Measurements from ENCODE around the gene LRCOL1. TPM values are rescaled to one million over a fixed set of nuclear protein-coding genes. Genes with fewer than 3 reads are reported as not detected.

Gene LRCOL1
- total RNA-seq, 2 donors from 2014 or later: 0.68 TPM; not detected in 1

- Histone ChIP-seq H3K4me3 (no peak overlapping the region), H3K27me3 (replicated peaks; ENCODE audit: insufficient read depth) (no peaks in the 10 kb centered on the region), H3K9me3 (no peaks in the 10 kb centered on the region), H3K36me3 (no peaks in the 10 kb centered on the region), H3K27ac (no peak overlapping the region), H3K4me1 (replicated peaks) (no peaks in the 10 kb centered on the region)
- intact Hi-C loops (cut with DNase I): no loop called here
- DNase-seq (ENCODE audit: low spot score): no peak
- TF ChIP-seq POLR2AphosphoS5 (IDR thresholded peaks at IDR 0.05): no peak
- TF ChIP-seq CTCF (IDR thresholded peaks at IDR 0.05): peak in 2 of 4 experiments; percentile 20 to 30
- WGBS: 88% methylated on average over 53 of the region's 53 CpGs
Observed at GRCh38 chr12:132554845-132555630, 55.3 kb downstream of the LRCOL1 start.

Small RNA genes lying within 50 kb of the gene (microRNA-seq; reads per million reads assigned to microRNA genes)
- gene MIR6763: not detected

Small RNA genes lying within 50 kb of the gene (small RNA-seq; reads per million reads assigned to genes)
- gene MIR6763: 0 reads per million in 2 donors

Other genes with a start within 250 kb of the LRCOL1 start
- 10 to 100 TPM; 34.2 to 69.2 TPM for gene FBRSL1, start 120.4 kb downstream of the LRCOL1 start, total RNA-seq
- 1 to 10 TPM in 1 of 2 donors, under 1 TPM in 1; 0.32 to 8.2 TPM for gene P2RX2, start 8.2 kb upstream of the LRCOL1 start, total RNA-seq
- 10 to 100 TPM; 41.8 to 65.4 TPM for gene POLE, start 76.8 kb upstream of the LRCOL1 start, total RNA-seq
- gene PXMP2, start 77.0 kb upstream of the LRCOL1 start, total RNA-seq: 100 to 1,000 TPM in 1 of 2 donors, 10 to 100 TPM in 1; 25.7 to 107 TPM
- gene PGAM5, start 100.3 kb upstream of the LRCOL1 start, total RNA-seq: 10 to 100 TPM; 37.4 to 41.4 TPM
- 10 to 100 TPM; 31.1 to 82.4 TPM for gene ANKLE2, start 151.2 kb upstream of the LRCOL1 start, total RNA-seq
- 100 to 1,000 TPM in 1 of 2 donors, 10 to 100 TPM in 1; 99.1 to 109 TPM for gene GOLGA3, start 218.3 kb upstream of the LRCOL1 start, total RNA-seq

All from prostate gland (tissue), 2 donors.